Measurements from ENCODE around the gene PCDH1.

PCDH1 gene

GRCh38 chr5:141873933-141874261 is 4.3 kb downstream of the PCDH1 start:
- DNase-seq (ENCODE audit: low read depth in 2 of 2), result no peak

- no peak for DNase-seq (ENCODE audit: low read depth in 2 of 2)
Observed at GRCh38 chr5:141872496-141873356, 5.5 kb downstream of the PCDH1 start.

GRCh38 chr5:141871870-141872269 is 6.3 kb downstream of the PCDH1 start:
- DNase-seq (ENCODE audit: low read depth in 2 of 2), result no peak

- no peak for DNase-seq (ENCODE audit: low read depth in 2 of 2)
Observed at GRCh38 chr5:141870871-141871270, 7.3 kb downstream of the PCDH1 start.

GRCh38 chr5:141870228-141870627 is 8.0 kb downstream of the PCDH1 start:
- no peak for DNase-seq (ENCODE audit: low read depth in 2 of 2)

GRCh38 chr5:141869514-141869913 is 8.7 kb downstream of the PCDH1 start:
- no peak for DNase-seq (ENCODE audit: low read depth in 2 of 2)

- DNase-seq (ENCODE audit: low read depth in 2 of 2), result no peak
Observed at GRCh38 chr5:141869040-141869439, 9.2 kb downstream of the PCDH1 start.

- DNase-seq (ENCODE audit: low read depth in 2 of 2), result no peak
Observed at GRCh38 chr5:141868541-141868940, 9.7 kb downstream of the PCDH1 start.

GRCh38 chr5:141867651-141868050 is 10.6 kb downstream of the PCDH1 start:
- DNase-seq (ENCODE audit: low read depth in 2 of 2), result no peak

- DNase-seq (ENCODE audit: low read depth in 2 of 2), result no peak
Observed at GRCh38 chr5:141867139-141867538, 11.1 kb downstream of the PCDH1 start.

- no peak for DNase-seq (ENCODE audit: low read depth in 2 of 2)
Observed at GRCh38 chr5:141866096-141866495, 12.1 kb downstream of the PCDH1 start.

GRCh38 chr5:141865406-141865805 is 12.8 kb downstream of the PCDH1 start:
- DNase-seq (ENCODE audit: low read depth in 2 of 2), result no peak

- no peak for DNase-seq (ENCODE audit: low read depth in 2 of 2)
Observed at GRCh38 chr5:141864371-141865370, 13.5 kb downstream of the PCDH1 start.

GRCh38 chr5:141863569-141864178 is 14.5 kb downstream of the PCDH1 start:
- no peak for DNase-seq (ENCODE audit: low read depth in 2 of 2)

GRCh38 chr5:141862936-141863543 is 15.2 kb downstream of the PCDH1 start:
- DNase-seq (ENCODE audit: low read depth in 2 of 2), result no peak

- DNase-seq (ENCODE audit: low read depth in 2 of 2), result no peak
Observed at GRCh38 chr5:141861194-141861593, 17.0 kb downstream of the PCDH1 start.

GRCh38 chr5:141858079-141858765 is 20.0 kb downstream of the PCDH1 start:
- no peak for DNase-seq (ENCODE audit: low read depth in 2 of 2)

- no peak for DNase-seq (ENCODE audit: low read depth in 2 of 2)
Observed at GRCh38 chr5:141857226-141857625, 21.0 kb downstream of the PCDH1 start.

- no peak for DNase-seq (ENCODE audit: low read depth in 2 of 2)
Observed at GRCh38 chr5:141856037-141856790, 22.0 kb downstream of the PCDH1 start.

GRCh38 chr5:141855265-141856036 is 22.8 kb downstream of the PCDH1 start:
- DNase-seq (ENCODE audit: low read depth in 2 of 2), result no peak
